ENCODE data around the gene POLRMT. TPM values are rescaled to one million over a fixed set of nuclear protein-coding genes. Genes with fewer than 3 reads are reported as not detected.

Gene POLRMT
- total RNA-seq, 1 experiment from 2014 or later, result 51.4 TPM

GRCh38 chr19:663682-664117, 30.4 kb upstream of the POLRMT start:
- no peaks in the 10 kb centered on the region for H3K9me3 Mint-ChIP-seq (ENCODE audit: low read depth, unreplicated experiment)
- intact Hi-C loops (cut with micrococcal nuclease; ENCODE audit: unreplicated experiment), result loop anchor here (2.0 kb wide), 1 partner anchor 71 kb away; no protein-coding TSS in a partner anchor
- CTCF ChIA-PET, result interaction anchor here (0.5 to 1.2 kb wide), 3 partner anchors 16 to 117 kb away, joined by 3 read pairs; no protein-coding TSS in a partner anchor
- no peaks in the 10 kb centered on the region for H3K27me3 Mint-ChIP-seq (ENCODE audit: unreplicated experiment)
- peaks cover 11% of the 10 kb centered on the region for H3K4me1 Mint-ChIP-seq (ENCODE audit: low read depth, unreplicated experiment)
- DNase-seq, result no peak
- peaks cover 30% of the 10 kb centered on the region for H3K36me3 Mint-ChIP-seq (ENCODE audit: insufficient read depth, unreplicated experiment)
- H3K27ac Mint-ChIP-seq (ENCODE audit: unreplicated experiment), result peak overlapping the region; percentile 48
- BruUV-seq (replicated peaks), result no TSS peak
- TF ChIP-seq CTCF (IDR thresholded peaks at IDR 0.05; ENCODE audit: unreplicated experiment), result no peak
- peak overlapping the region; percentile 75 for H3K4me3 Mint-ChIP-seq (ENCODE audit: low read depth, unreplicated experiment)

GRCh38 chr19:662962-663681, 29.8 kb upstream of the POLRMT start, which contains the start of gene RNF126:
RNF126 (minus strand) TSS chr19:663214; CDS start chr19:663121, 93 bp downstream.
- Mint-ChIP-seq H3K9me3 (ENCODE audit: low read depth, unreplicated experiment) (no peaks in the 10 kb centered on the region), H3K4me3 (ENCODE audit: low read depth, unreplicated experiment) (peak within 1 kb of the TSS; percentile 75), H3K27ac (ENCODE audit: unreplicated experiment) (peak within 1 kb of the TSS; percentile 48), H3K27me3 (ENCODE audit: unreplicated experiment) (no peaks in the 10 kb centered on the region), H3K4me1 (ENCODE audit: low read depth, unreplicated experiment) (peaks cover 11% of the 10 kb centered on the region), H3K36me3 (ENCODE audit: insufficient read depth, unreplicated experiment) (peaks cover 33% of the 10 kb centered on the region)
- BruUV-seq (replicated peaks), result no TSS peak
- intact Hi-C loops (cut with micrococcal nuclease; ENCODE audit: unreplicated experiment), result no loop called here
- TF ChIP-seq CTCF (IDR thresholded peaks at IDR 0.05; ENCODE audit: unreplicated experiment), result no peak
- CTCF ChIA-PET, result interaction anchor here (0.5 to 1.2 kb wide), 4 partner anchors 16 to 117 kb away, joined by 3 read pairs; no protein-coding TSS in a partner anchor
- DNase-seq, result peak; percentile 86

GRCh38 chr19:662207-662961, 29.0 kb upstream of the POLRMT start:
- Mint-ChIP-seq H3K27ac (ENCODE audit: unreplicated experiment) (peak overlapping the region; percentile 23), H3K4me3 (ENCODE audit: low read depth, unreplicated experiment) (peak overlapping the region; percentile 75), H3K27me3 (ENCODE audit: unreplicated experiment) (no peaks in the 10 kb centered on the region), H3K9me3 (ENCODE audit: low read depth, unreplicated experiment) (no peaks in the 10 kb centered on the region), H3K36me3 (ENCODE audit: insufficient read depth, unreplicated experiment) (peaks cover 33% of the 10 kb centered on the region), H3K4me1 (ENCODE audit: low read depth, unreplicated experiment) (peaks cover 11% of the 10 kb centered on the region)
- CTCF ChIA-PET, result interaction anchor here (0.6 to 1.2 kb wide), 2 partner anchors 32 to 70 kb away, joined by 3 read pairs; no protein-coding TSS in a partner anchor
- TF ChIP-seq CTCF (IDR thresholded peaks at IDR 0.05; ENCODE audit: unreplicated experiment), result no peak
- intact Hi-C loops (cut with micrococcal nuclease; ENCODE audit: unreplicated experiment), result no loop called here
- DNase-seq, result peak; percentile 43
- BruUV-seq (replicated peaks), result no TSS peak

GRCh38 chr19:661427-662196, 28.3 kb upstream of the POLRMT start:
- CTCF ChIA-PET, result interaction anchor here (0.6 kb wide), 1 partner anchor 122 kb away, joined by 5 read pairs; no protein-coding TSS in a partner anchor
- Mint-ChIP-seq H3K36me3 (ENCODE audit: insufficient read depth, unreplicated experiment) (peaks cover 33% of the 10 kb centered on the region), H3K27me3 (ENCODE audit: unreplicated experiment) (no peaks in the 10 kb centered on the region), H3K4me3 (ENCODE audit: low read depth, unreplicated experiment) (peak overlapping the region; percentile 75), H3K4me1 (ENCODE audit: low read depth, unreplicated experiment) (peaks cover 11% of the 10 kb centered on the region), H3K27ac (ENCODE audit: unreplicated experiment) (peak overlapping the region; percentile 23), H3K9me3 (ENCODE audit: low read depth, unreplicated experiment) (no peaks in the 10 kb centered on the region)
- DNase-seq, result no peak
- intact Hi-C loops (cut with micrococcal nuclease; ENCODE audit: unreplicated experiment), result no loop called here
- no peak for TF ChIP-seq CTCF (IDR thresholded peaks at IDR 0.05; ENCODE audit: unreplicated experiment)
- TSS peak; percentile 48 for BruUV-seq (replicated peaks)

Data from Calu3 (cell line).